Endothelial cell of umbilical vein (primary cell): ENCODE data around the gene PRDX1.

Source experiments
- CTCF ChIP-seq, 2 donors: IDR thresholded peaks; 1 replicate in 1 of 2; 2 replicates in 1 of 2; pipeline ENCODE4 v1.5.1; 2011; ENCODE audit warnings: low read length in 2 of 2, mild to moderate bottlenecking in 2 of 2, moderate library complexity in 2 of 2, control low read depth in 1 of 2, inconsistent platforms in 1 of 2, low read depth in 1 of 2; ENCODE audit not compliant: insufficient read depth in 1 of 2; ENCODE audit errors: extremely low read depth in 1 of 2
- EZH2 ChIP-seq: IDR thresholded peaks from 2 replicates; pipeline ENCODE4 v1.6.1; 2012; ENCODE audit warnings: borderline replicate concordance, low read depth, mild to moderate bottlenecking, moderate library complexity, low read length, inconsistent platforms; ENCODE audit not compliant: severe bottlenecking
- JUN ChIP-seq: IDR thresholded peaks from 2 replicates; pipeline ENCODE4 v1.6.1; 2011; ENCODE audit warnings: borderline replicate concordance, low read depth; ENCODE audit not compliant: insufficient read length, insufficient read depth
- POLR2A ChIP-seq: IDR thresholded peaks from 2 replicates; pipeline ENCODE4 v1.6.1; 2012; ENCODE audit warnings: low read depth, mild to moderate bottlenecking, control low read depth, low read length

- TF ChIP-seq CTCF (IDR thresholded peaks at IDR 0.05; ENCODE audit: extremely low read depth in 1 of 2, insufficient read depth in 1 of 2, low read depth in 1 of 2, low read length in 2 of 2) (no peak), POLR2A (no peak), JUN (no peak), EZH2 (no peak)
Measured at GRCh38 chr1:45557422-45557944, 35.8 kb upstream of the PRDX1 start.
